DMS 273 (cell line): ENCODE data around the gene MTCH1.

Experiments
- DNase-seq: peaks from one replicate; lab custom pipeline; 2025; ENCODE audit not compliant: unreplicated experiment; lab: John Stamatoyannopoulos, UW

The MTCH1 gene

DNA sequence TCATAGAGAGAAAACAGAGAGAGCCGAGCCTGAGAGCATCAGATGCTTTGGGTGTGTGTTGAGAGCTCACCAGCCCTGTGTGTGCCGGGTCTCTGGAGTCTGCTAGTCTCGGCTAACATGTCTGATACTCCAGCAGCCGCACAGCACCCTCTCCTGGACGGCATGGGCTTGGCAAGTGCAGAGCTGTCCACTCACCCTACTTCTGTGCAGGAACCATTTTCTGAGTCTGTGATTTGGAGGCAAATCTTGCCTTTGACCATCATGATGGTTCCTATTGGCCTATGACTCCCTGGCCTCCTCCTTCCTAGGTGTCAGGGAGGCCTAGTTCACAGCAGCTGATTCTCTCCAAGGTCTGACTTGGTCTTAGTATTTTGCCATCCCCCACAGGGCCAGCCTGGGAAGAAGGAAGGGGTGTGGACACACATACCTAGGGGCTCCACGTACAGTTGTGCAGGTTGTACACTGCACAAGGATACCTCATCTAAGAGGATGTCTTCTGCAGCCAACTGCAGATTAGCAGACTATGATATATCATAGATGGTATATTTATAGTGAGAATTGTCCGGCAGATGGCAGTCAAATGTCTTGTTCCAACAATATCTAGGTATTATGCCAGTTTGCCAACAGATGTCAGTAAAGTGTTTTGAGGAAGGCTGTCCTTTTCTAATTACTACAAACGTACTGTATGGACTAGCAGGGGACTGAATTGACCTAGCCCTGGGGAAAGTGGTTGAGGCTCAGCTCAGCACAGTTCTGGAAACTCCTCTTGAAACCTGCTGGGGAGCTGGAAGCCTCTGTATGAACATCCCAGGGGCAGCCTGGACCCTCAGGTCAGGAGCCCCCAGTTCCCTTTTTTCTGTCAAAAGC is 32.4 kb upstream of the MTCH1 start:
- DNase-seq: peak; percentile 95

DNA sequence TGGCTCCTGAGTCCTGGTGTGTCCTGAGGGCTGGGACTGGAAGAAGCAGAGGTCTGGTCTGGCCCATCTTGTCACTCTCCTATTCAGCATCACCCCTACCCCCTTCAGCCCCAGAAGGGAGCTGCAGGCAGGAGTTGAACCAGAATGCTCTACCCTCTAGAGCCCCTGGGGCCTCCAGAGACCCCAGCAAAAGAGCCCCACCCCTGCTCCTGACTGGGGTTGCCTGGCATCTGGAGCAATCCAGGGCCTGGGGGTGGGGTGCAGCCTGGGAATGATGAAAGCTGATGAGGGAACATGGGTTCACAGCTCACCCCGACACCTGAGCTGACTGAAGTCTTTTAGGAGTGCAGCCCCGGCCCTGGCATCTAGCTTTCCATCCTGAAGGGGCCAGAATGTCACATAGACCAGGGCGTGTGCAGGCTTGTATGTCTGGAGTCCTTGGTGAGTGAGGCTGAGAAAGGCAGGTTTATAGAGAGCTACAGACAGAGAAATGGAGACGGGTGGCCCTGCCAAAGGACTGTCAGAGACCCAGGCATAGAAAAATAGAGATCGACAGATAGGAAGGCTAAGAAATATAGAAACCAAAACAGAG is 31.7 kb upstream of the MTCH1 start:
- peak; percentile 63 for DNase-seq

DNA sequence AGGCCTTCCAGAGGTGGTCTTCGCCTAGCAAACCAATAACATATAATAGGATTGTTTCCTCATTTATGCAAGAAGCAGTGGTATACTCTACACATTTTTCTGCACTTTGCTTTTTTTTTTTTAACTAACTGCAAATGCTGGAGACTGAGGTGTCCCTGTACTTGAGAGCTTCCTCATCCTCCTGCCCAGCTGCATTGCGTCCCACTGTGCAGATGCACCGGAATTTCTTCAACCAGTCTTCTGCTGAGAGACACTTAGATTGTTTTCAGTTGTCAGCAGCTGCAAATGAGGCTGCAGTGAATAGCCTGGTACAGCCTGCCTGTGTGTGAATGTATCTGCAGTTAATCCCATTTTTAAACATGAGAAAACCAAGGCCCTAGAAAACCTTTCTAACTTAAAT is 31.0 kb upstream of the MTCH1 start:
- no peak for DNase-seq

DNA sequence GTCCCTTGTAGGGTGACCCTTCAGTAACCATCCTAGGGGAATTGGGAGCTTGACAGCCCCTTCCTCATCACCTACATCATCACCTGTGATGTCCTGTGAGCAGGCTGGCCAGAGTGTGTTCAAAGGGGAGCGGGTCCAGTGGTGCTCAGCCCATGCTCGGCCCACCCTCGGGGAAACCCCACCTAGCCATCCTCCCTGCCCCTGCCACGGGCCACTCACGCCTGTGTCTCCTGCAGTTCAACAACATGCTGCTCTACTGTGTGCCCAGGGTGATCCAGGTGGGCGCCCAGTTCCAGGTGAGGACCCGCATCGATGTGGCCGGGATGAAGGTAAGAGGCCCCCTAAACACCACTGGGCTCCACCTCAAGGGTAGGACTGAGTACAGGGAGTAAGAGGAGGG is 29.5 kb upstream of the MTCH1 start:
- no peak for DNase-seq

DNA sequence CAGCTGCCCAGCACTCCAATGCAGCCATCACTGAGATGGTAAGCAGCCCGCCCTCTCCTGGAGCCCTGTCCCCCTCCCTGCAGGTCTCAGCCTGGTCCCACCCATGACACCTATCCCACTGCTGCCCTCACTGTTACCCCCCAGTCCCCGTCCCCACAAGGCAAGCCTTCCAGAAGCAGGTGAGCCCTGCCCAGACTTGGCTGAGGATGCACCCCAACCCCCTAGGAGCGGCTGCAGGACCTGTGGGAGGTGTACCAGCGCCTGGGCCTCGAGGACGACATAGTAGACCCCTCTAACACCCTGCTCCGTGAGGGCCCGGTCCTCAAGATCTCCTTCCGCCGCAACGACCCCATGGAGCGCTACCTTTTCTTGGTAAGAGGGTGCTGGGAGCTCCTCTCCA is 28.7 kb upstream of the MTCH1 start:
- DNase-seq: no peak

DNA sequence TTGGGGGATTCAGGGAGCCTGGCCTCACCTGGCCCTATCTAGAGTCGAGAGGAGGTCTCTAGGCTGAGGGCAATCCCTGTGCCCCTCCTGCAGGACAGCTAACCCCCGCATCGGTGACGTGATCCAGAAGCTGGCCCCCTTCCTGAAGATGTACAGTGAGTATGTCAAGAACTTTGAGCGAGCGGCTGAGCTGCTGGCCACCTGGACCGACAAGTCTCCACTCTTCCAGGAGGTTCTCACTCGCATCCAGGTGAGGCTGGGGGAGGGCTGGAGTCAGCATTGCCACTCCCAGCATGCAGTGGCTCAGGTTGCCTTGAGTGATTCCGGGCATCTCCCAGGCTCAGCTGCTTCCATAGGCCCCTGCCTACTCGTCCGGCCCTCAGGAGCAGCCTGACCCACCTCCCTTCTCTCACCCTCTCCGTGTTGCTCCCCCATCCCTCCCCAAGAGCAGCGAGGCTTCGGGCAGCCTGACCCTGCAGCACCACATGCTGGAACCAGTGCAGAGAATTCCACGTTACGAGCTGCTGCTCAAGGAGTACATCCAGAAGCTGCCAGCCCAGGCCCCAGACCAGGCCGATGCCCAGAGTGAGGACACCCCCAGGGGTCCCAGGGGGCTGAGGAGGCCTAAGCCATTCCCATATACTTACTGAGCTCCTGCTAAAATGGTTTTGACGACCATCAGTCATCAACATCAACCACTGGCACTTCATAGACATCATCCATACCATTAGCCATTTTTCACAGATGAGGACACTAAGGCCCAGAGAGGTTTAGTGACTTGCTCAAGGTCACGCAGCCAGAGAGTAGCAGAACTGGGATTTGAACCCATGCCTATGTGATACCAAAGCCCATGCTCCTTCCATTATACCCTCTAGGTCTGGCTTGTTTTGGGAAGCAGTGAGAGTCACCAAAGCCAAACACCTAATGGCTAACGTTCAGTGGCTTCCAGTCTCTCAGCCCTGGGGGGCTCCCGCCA is 27.8 kb upstream of the MTCH1 start:
- no peak for DNase-seq

DNA sequence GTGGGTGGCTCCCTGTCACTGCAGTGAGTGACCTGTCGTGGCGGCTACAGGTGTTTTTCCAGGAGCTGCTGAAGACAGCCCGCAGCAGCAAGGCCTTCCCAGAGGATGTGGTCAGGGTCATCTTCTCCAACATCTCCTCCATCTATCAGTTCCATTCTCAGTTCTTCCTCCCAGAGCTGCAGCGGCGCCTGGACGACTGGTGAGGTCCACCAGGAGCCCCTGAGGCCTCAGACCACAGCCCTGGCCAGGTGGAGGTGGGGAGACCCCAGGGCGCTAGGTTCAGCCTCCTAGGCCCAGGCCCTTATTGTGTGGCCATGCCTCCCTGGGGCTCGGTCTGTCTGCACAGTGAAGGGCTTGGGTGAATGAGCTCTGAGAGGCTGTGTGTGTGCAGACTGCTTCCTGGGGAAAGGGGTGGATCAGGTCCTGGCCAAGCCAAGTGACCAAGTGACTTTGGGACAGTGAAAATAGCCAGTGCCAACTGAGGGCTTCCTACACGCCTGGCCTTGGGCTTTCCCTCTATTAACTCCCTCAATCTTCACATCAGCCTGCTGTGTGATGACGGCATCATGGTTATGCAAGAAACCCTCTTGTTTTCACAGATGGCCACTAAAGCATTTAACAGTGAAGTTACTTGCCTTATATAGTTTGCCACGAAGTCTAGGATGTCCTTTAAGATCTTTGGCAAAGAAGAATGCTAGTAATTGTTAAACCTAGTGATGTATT is 25.8 kb upstream of the MTCH1 start:
- no peak for DNase-seq

DNA sequence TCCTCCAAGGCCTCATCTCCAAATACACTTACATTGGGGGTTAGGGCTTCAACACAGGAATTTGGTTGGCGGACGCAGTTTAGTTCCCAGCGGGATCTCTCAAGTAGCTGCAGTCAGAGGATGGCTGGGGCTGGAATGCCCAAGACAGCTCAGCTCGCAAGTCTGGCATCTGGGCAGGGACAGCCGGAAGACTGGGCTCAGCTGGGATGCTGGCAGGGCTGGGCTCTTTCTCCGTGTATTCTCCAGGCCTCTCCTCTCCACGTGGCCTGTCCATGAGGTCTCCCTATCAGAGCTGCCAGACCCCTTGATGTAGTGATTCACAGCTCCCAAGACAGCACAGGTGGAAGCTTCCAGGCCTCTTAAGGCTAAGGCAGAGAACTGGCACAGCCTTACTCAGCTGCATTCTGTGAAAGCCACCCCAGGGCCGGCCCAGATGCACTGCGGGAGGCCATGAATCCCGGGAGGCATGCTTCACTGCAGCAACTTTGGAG is 24.5 kb upstream of the MTCH1 start:
- no peak for DNase-seq

DNA sequence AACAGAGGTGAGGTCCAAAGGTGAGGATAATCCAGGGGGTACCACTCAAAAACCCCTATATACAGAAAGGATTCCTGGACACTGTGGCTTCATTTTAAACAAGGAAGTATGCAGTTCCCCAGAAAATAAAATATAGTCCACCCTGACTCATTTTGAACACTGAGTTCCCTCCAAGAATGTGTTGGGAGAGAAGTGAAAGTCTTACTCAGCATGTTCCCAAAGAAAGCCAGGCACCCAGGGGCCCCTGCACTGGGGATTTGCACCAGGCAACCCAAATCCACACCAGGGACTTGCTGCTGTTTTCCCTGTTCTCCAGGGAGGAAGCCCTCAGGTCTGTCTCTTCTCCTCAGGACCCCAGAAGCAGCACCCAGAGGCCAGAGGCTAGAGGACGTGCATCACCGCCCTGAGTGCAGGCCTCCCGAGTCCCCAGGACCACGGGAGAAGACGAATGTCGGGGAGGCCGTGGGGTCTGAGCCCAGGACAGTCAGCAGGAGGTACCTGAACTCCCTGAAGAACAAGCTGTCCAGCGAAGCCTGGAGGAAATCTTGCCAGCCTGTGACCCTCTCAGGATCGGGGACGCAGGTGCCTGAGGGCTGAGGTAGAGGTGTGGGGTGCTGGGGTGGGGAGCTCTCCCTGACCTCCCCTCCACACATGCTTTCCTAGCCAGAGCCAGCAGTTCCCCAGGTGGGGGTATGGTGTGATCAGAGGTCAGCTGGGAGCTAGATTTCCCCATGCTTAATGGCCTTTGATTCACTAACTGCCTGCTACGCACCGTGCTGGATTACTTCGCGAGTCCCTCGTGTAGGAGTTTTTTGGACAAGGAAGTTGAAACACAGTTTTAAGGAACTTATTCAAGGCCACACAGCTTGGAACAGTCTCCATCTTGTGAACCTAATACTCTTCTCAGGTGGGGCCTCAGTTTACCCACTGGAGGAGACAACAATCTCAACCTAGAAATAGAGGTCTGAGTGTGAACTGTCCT is 22.8 kb upstream of the MTCH1 start:
- DNase-seq: no peak

DNA sequence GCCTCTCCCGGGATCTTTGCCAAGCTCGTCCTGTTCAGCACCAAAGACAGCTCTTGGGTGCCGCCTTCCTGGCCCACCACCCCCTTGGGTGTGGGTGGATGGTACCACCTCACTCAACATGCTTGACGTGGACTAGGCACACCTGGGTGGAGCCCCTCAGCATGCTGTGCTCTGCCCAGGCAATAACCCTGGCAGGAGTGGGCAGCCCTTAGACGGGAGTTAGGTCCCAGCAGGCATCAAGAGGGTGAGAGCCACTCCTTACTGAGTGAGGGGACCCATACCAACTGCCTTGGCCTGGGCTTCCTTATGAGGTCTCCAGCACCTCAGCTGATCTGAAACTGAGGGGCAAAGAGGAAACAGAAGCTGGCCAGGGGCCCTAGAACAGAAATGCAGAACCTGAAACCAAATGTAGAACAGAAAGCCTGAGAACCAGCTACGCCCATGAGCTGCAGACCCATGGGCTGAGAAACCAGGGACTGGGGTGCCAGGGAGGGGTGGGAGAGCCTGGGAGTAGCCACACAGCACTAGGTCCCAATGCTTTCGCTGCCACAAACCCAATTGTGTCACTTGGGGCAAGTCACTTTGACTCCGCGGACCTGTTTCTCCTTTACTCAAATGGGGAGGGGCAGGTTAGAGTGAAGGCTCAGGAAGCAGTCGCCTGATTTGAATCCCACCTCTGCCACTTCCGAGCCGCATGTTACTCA is 21.5 kb upstream of the MTCH1 start:
- no peak for DNase-seq

DNA sequence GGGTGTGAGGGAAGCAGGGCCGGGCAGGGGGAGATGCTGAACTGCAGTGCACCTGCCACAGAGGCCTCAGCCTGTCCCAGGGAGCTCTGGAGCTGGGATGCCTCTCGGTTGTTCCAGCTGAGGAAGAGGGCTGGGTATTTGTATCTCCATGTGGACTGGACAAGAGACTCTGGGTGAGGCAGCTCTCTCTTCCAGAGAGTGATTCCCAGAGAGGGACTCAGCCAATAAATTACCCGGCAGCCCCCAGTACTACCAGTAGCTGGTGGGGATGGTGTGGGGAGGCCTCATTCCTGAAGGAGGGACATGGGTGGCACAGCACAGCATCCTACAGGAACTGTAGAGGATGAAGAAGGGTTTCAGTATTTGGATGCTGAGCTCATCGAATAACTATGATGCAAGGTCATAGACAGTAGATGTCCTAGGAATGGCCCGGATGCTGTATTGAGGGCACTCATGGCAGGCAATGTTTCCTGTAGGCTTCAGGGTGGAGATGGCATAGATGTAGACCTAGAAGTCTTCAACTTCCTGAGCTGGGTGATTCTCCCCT is 20.9 kb upstream of the MTCH1 start:
- no peak for DNase-seq

DNA sequence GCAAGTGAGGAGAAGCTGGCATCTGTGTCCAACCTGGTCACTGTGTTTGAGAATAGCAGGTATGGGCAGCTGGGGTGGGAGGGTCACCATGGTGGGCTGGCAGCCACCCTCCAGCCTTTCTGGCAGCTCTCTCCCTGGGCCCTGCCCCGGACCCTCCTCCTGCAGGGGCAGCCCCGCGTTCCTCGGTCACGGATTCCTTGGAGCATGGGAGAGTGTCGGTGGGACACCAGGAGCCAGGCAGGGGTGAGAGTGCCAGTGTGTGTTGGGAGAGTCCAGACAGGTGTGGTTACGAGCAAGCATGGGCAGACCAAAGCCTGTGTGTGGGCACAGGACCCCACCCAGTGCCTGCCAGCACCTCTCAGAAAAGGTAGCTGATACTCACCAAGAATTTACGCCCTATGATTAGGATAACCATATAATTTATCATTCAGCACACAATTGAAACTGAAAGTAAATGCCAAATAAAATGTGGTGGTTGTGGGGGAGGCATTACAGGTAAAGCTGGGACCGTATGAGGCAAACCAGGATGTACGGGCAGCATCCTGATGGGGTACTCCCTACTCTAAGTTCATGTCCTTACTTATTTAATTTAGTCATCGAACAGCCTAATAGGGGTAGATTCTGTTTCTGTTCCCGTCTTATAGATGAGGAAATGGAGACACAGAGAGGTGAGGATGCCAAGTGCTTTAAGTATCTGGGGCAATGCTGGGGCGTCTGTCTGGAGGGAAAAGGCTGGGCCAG is 20.0 kb upstream of the MTCH1 start:
- no peak for DNase-seq

DNA sequence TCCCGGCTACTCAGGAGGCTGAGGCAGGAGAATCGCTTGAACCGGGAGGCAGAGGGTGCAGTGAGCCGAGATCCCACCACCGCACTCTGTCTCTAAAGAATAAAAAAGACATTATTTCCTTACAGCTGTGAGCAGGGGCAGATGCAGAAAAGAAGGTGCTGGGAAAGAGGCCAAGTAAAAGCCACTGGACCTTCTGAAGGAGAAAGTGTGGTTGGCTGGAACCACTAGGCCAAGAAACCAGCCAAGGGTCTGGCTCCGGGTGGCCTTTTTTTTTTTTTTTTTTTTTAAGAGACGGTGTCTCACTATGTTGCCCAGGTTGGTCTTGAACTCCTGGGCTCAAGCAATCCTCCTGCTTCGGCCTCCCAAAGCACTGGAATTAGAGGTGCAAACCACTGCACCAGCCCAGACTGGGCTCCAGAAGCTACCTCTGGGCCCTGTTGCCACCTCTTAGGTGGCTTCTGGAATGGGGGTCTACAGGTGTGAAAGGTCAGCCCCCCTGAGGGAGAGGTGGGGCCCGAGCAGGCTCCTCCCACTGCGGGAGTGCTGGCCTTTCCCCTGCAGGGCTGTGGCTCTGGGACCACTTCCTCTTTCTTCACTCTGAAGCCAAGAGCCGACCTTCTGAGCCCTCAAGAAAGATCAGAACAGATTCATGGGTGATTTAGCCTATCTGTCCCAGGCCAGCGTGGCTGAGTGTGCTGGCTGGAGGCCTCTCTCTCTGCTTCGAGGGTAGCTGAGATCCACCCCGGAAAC is 19.2 kb upstream of the MTCH1 start, which contains the start of gene FGD2:
Gene FGD2 (plus strand): TSS at position 595 of the 750 bp plus-strand sequence. CDS start 163 bp downstream, outside the sequence.
- no peak for DNase-seq

DNA sequence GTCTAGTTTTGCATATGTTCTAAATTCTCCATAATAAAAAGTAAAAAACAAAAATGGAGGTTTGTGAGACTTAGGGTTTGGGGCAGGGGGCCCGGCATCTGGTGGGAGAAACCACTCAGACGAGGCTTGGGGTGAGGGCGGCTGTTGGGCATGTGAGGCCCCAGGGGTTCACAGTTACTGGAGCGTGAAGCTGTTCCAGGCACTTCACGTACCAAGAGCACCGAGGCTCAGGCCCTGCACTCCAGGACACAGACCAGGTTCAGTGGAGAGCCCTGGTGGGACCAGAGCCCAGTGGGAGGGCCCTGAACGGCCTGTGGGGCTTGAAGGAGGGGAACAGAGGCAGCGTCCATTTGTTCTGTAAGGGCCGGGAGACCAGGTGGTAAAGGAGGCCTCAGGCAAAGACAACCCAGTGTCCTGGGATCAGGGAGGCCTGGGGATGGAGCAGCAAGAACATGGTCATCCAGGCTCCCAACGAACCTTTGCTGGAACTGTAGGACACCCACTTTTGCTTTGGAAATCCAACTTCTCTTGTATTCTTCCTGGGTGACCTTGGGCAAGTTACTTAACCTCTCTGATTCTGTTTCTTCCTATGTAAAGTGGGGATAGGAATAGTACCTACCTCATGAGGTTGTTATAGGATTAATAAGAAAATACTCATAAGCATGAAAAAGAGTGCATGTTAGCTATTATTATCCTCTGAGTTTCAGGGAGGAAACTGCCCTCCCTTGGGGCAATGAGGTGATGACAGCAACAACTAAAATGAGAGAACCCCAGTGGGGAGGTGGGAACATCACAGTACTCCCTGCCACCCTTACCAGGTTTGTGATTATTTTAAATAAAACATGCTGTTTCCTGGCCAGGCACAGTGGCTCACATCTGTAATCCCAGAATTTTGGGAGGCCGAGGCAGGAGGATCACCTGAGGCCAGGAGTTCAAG is 18.3 kb upstream of the MTCH1 start:
- DNase-seq: no peak

DNA sequence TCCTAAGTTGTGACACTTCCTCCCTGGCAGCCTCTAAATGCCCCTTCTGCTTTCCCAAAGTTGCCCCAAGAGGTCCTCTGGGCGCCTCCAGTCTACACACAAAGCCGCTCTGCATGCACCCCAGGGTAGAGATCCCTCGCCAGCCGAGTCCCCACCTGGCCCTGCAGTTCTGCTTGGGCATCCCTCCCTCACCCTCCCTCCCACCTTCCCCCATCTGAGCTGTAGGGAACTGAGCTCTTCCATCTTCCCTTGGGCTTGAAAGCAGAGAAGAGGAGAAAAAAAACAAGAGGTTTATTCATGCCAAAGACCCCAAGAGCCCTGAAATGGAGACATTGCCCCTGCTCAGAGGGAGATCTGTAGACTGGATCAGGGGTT is 13.7 kb upstream of the MTCH1 start:
- no peak for DNase-seq
